ENCODE results near the gene ARID1A.

Gene ARID1A

DNA sequence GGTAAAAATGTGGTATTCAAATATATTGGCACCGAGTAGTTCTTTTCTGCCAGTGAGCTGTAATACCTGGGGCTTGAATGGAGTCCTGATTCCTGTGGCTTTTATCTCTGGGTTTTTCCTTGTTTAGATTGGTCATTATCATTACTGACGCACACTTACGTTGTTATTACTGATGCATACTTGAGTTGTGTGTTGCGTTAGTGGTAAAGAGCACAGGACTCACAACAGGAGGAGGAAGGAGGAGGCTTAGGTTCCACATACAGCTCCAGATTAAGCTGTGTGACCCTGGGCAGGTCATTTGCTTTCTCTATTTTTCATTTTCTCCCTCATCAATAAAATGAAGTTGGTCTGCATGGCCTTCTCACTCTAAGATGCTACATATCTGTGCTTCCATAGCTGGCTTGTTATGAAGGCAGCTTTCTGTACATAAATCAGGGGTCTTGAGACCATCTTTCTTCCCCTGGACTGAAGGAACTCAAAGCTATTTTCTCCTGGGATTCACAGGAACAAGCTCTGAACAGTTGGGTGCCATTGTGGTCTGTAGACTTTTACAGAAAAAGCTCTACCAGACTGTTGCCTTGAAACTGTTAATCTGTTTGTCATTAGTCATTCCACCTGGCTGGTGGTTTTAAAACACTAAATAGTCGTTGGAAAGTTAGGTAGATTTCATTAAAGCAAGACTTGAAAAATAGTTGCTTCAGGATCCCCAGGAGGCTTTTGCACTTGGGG lies 5.6 kb downstream of the ARID1A start:
- Histone ChIP-seq H2AFZ (ENCODE audit: low read depth, low read length) (no peak overlapping the region), H3K9me3 (ENCODE audit: insufficient read depth, low read length, severe bottlenecking) (no peaks in the 10 kb centered on the region), H3K79me2 (ENCODE audit: insufficient read depth, low read length) (peaks cover 100% of the 10 kb centered on the region), H4K20me1 (ENCODE audit: insufficient read depth, low read length) (peaks cover 85% of the 10 kb centered on the region), H3K4me1 (ENCODE audit: insufficient read depth, low read length) (peaks cover 72% of the 10 kb centered on the region), H3K9ac (ENCODE audit: low read depth, low read length) (peak overlapping the region; percentile 89; the same call in 1 of the 2 replicates), H3K4me3 (ENCODE audit: low read depth in 1 of 2, low read length in 2 of 2) (peak overlapping the region in 1 of 2 experiments; percentile 81; a peak in 2 of 4 replicates), H3K27ac (ENCODE audit: low read length) (peak overlapping the region; percentile 46), H3K27me3 (ENCODE audit: insufficient read depth, low read length, poor library complexity) (no peaks in the 10 kb centered on the region), H3K4me2 (ENCODE audit: insufficient read depth, low read length) (peak overlapping the region; percentile 97), H3K36me3 (ENCODE audit: insufficient read depth, low read length) (peaks cover 76% of the 10 kb centered on the region)
- DNase-seq (no peak), ATAC-seq (ENCODE audit: insufficient read depth, low read depth) (no peak)
- TF ChIP-seq EZH2 (IDR thresholded peaks at IDR 0.05; ENCODE audit: borderline replicate concordance, low read depth, low read length, severe bottlenecking) = no peak
- TF ChIP-seq, protein P1, sequence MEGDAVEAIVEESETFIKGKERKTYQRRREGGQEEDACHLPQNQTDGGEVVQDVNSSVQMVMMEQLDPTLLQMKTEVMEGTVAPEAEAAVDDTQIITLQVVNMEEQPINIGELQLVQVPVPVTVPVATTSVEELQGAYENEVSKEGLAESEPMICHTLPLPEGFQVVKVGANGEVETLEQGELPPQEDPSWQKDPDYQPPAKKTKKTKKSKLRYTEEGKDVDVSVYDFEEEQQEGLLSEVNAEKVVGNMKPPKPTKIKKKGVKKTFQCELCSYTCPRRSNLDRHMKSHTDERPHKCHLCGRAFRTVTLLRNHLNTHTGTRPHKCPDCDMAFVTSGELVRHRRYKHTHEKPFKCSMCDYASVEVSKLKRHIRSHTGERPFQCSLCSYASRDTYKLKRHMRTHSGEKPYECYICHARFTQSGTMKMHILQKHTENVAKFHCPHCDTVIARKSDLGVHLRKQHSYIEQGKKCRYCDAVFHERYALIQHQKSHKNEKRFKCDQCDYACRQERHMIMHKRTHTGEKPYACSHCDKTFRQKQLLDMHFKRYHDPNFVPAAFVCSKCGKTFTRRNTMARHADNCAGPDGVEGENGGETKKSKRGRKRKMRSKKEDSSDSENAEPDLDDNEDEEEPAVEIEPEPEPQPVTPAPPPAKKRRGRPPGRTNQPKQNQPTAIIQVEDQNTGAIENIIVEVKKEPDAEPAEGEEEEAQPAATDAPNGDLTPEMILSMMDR (IDR thresholded peaks at IDR 0.05; ENCODE audit: borderline replicate concordance, extremely low read depth, low read length, poor library complexity, severe bottlenecking) = no peak

DNA sequence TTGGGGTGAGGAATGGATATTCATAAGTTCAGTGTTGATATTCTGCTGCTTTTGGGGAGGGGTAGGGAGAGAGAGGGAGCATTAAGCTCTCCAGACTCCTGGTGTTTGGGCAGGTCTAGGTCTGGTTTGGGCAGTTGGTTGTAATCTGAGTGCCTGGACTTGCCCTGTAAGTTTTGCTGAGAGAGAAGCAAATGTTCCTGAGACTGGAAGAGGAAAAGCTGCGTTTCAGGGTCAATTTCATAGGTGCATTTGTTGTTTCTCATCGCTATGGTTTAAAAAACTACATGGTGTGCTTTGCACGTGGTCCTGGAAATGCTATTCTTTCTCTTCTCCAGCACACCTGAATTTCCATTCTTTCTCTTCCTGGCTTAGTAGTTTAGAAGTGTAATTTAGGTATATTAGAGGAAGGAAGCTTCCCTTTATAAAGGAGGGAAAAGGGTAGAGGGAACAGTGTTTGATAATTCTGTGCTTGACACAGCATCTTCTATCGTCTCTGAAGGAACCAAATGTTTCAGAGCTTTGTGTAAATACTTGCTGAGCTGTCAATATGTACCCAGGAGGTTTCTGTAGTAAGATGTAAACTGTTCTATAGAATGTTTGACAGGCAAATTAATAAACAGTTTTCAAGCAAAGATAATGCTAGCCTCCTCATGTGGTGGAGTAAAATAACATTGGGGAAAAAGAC lies 6.3 kb downstream of the ARID1A start:
- Histone ChIP-seq H3K4me1 (ENCODE audit: insufficient read depth, low read length) (peaks cover 74% of the 10 kb centered on the region), H3K9ac (ENCODE audit: low read depth, low read length) (peak overlapping the region; percentile 1; the same call in 1 of the 2 replicates), H3K27ac (ENCODE audit: low read length) (peak overlapping the region; percentile 25; the same call in 1 of the 2 replicates), H3K4me2 (ENCODE audit: insufficient read depth, low read length) (peak overlapping the region; percentile 97), H3K4me3 (ENCODE audit: low read depth in 1 of 2, low read length in 2 of 2) (peak overlapping the region in 1 of 2 experiments; percentile 81; a peak in 1 of 4 replicates), H4K20me1 (ENCODE audit: insufficient read depth, low read length) (peaks cover 90% of the 10 kb centered on the region), H3K79me2 (ENCODE audit: insufficient read depth, low read length) (peaks cover 100% of the 10 kb centered on the region), H3K27me3 (ENCODE audit: insufficient read depth, low read length, poor library complexity) (no peaks in the 10 kb centered on the region), H3K36me3 (ENCODE audit: insufficient read depth, low read length) (peaks cover 77% of the 10 kb centered on the region), H3K9me3 (ENCODE audit: insufficient read depth, low read length, severe bottlenecking) (no peaks in the 10 kb centered on the region), H2AFZ (ENCODE audit: low read depth, low read length) (no peak overlapping the region)
- DNase-seq (no peak), ATAC-seq (ENCODE audit: insufficient read depth, low read depth) (no peak)
- TF ChIP-seq, protein P1 (IDR thresholded peaks at IDR 0.05; ENCODE audit: borderline replicate concordance, extremely low read depth, low read length, poor library complexity, severe bottlenecking) = no peak
- no peak for TF ChIP-seq EZH2 (IDR thresholded peaks at IDR 0.05; ENCODE audit: borderline replicate concordance, low read depth, low read length, severe bottlenecking)

DNA sequence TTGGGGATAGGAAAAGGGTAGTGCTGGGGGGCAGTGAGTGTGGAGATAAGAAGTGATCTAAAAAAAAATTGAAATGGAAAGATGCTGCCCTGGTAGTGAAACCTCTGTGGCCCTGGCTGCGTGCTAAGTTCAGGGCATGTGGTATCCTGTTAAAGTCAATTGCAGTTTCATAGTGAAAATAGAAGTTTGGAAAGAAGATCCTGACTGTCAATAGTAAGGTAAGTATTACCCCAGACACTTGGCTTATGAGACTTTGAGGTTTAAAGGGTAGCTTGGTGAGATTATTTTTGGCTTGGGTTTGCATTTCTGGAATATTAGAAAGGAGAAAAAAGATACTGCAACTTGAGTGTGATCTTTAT lies 6.8 kb downstream of the ARID1A start:
- H3K4me2 ChIP-seq (ENCODE audit: insufficient read depth, low read length) = peak overlapping the region; percentile 97; the same call in 1 of the 2 replicates
- TF ChIP-seq, protein P1 (IDR thresholded peaks at IDR 0.05; ENCODE audit: borderline replicate concordance, extremely low read depth, low read length, poor library complexity, severe bottlenecking) = no peak
- TF ChIP-seq EZH2 (IDR thresholded peaks at IDR 0.05; ENCODE audit: borderline replicate concordance, low read depth, low read length, severe bottlenecking) = no peak
- DNase-seq (no peak), ATAC-seq (ENCODE audit: insufficient read depth, low read depth) (no peak)
- H4K20me1 ChIP-seq (ENCODE audit: insufficient read depth, low read length) = peaks cover 94% of the 10 kb centered on the region
- peaks cover 100% of the 10 kb centered on the region for H3K79me2 ChIP-seq (ENCODE audit: insufficient read depth, low read length)
- peaks cover 74% of the 10 kb centered on the region for H3K4me1 ChIP-seq (ENCODE audit: insufficient read depth, low read length)
- no peaks in the 10 kb centered on the region for H3K9me3 ChIP-seq (ENCODE audit: insufficient read depth, low read length, severe bottlenecking)
- no peaks in the 10 kb centered on the region for H3K27me3 ChIP-seq (ENCODE audit: insufficient read depth, low read length, poor library complexity)
- peaks cover 81% of the 10 kb centered on the region for H3K36me3 ChIP-seq (ENCODE audit: insufficient read depth, low read length)
- H3K27ac ChIP-seq (ENCODE audit: low read length) = no peak overlapping the region
- no peak overlapping the region for H2AFZ ChIP-seq (ENCODE audit: low read depth, low read length)
- H3K9ac ChIP-seq (ENCODE audit: low read depth, low read length) = peak overlapping the region; percentile 1; the same call in 1 of the 2 replicates
- H3K4me3 ChIP-seq (ENCODE audit: low read depth in 1 of 2, low read length in 2 of 2) = peak overlapping the region in 1 of 2 experiments; percentile 81; a peak in 1 of 4 replicates
